ENCODE measurements around the gene PITX3.

The PITX3 gene

DNA sequence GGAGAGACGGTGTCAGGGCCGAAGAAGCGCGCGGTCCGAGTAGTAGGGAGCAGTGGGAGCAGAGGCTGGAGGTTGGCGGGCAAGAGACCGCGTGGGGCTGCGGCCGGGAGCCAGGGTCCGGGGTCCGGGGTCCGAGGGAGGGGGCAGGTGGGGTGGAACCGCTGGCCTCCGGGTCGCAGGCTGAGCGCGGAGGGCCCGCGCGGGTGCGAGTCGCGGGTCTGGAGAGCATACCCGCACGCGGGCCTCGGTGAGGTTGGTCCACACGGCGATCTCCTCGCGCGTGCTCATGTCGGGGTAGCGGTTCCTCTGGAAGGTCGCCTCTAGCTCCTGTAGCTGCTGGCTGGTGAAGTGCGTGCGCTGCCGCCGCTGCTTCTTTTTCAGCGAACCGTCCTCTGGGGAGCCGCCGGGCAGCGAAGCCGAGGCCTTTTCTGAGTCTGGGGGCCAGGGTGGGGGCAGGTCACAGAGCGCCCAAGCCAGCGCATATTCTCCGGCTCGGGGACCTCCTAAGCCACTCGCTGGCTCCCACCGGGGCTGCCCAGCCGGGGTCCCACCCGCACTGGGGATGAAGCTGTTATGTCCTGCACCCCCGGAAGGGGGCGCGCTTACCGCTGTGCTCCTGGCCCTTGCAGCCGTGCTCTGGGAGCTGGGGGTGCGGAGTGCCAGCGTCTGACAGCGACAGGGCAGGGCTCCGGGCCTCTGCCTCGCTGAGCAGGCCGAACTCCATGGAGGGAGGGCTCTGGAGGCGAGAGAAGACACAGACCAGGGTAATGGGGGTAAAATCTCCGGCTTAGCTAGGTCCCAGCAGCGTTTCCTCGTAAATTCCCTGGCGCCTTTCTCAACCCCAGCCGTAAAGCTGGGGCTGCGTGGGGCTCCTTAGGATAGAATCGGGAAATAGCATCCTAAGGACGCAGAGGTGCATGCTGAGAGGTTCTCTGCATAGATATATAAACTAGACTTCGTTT is 9.7 kb downstream of the PITX3 start (continued):
- TF ChIP-seq, protein P1, sequence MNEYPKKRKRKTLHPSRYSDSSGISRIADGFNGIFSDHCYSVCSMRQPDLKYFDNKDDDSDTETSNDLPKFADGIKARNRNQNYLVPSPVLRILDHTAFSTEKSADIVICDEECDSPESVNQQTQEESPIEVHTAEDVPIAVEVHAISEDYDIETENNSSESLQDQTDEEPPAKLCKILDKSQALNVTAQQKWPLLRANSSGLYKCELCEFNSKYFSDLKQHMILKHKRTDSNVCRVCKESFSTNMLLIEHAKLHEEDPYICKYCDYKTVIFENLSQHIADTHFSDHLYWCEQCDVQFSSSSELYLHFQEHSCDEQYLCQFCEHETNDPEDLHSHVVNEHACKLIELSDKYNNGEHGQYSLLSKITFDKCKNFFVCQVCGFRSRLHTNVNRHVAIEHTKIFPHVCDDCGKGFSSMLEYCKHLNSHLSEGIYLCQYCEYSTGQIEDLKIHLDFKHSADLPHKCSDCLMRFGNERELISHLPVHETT (tag by site-specific recombination; IDR thresholded peaks at IDR 0.05): peak; percentile 74

DNA sequence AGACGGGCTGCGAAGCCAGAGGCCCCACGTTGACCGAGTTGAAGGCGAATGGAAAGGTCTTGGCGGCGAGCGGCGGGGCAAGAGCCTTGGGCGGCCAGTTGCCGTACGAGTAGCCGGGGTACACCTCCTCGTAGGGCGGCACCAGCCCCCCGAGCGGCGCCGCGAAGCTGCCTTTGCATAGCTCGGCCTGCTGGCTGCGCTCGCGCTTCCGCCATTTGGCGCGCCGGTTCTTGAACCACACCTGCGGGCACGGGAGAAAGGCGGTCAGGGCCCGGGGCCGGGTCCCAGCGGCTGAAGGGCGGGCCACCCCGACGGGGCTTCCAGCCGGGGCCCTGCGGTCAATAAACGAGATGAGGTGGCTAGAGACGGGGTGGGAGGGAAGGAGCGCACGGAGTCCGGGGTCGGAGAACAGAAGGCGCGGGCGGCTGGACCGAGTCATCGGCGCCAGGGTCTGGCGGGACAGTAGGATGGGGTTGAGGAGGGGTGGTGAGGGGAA is 10.4 kb downstream of the PITX3 start:
- POLR2A ChIA-PET: interaction anchor here (0.6 to 3.0 kb wide), 15 partner anchors 10 to 541 kb away, joined by 3 to 11 read pairs (median 5); partner anchors contain the start of genes ACTR1A, FBXL15, GBF1 and PITX3
- TF ChIP-seq ZNF214 (tag by site-specific recombination; IDR thresholded peaks at IDR 0.05; ENCODE audit: borderline replicate concordance) (no peak), ZSCAN30 (tag by site-specific recombination; IDR thresholded peaks at IDR 0.05) (0 out of 2 replicates have a peak, but pooled peaks have one; percentile 23), ZBTB20 (tag by site-specific recombination; IDR thresholded peaks at IDR 0.05) (peak; percentile 81), SP3 (tag by site-specific recombination; IDR thresholded peaks at IDR 0.05) (no peak), ZNF302 (tag by site-specific recombination; IDR thresholded peaks at IDR 0.05; ENCODE audit: low read depth) (no peak), ZNF350 (tag by site-specific recombination; IDR thresholded peaks at IDR 0.05) (no peak), PRDM1 (tag by site-specific recombination; IDR thresholded peaks at IDR 0.05) (no peak), ZBTB17 (tag by site-specific recombination; IDR thresholded peaks at IDR 0.05) (no peak; the same call in 1 of the 2 replicates), ZNF670 (tag by site-specific recombination; IDR thresholded peaks at IDR 0.05; ENCODE audit: low read depth) (no peak), MEIS1 (CRISPR knock-in tag; IDR thresholded peaks at IDR 0.05; ENCODE audit: borderline replicate concordance) (no peak), ZNF596 (tag by site-specific recombination; IDR thresholded peaks at IDR 0.05) (no peak), SP7 (tag by site-specific recombination; IDR thresholded peaks at IDR 0.05) (no peak; the same call in 1 of the 2 replicates), ZNF514 (tag by site-specific recombination; IDR thresholded peaks at IDR 0.05) (no peak), ZFP3 (tag by site-specific recombination; IDR thresholded peaks at IDR 0.05; ENCODE audit: low read depth) (no peak; the same call in 1 of the 2 replicates), ZNF473 (tag by site-specific recombination; IDR thresholded peaks at IDR 0.05) (no peak), ZNF37A (tag by site-specific recombination; IDR thresholded peaks at IDR 0.05) (no peak), ZNF391 (tag by site-specific recombination; IDR thresholded peaks at IDR 0.05; ENCODE audit: borderline replicate concordance, low read depth) (0 out of 2 replicates have a peak, but pooled peaks have one; percentile 56), ZNF621 (tag by site-specific recombination; IDR thresholded peaks at IDR 0.05) (no peak), ZNF404 (tag by site-specific recombination; IDR thresholded peaks at IDR 0.05) (no peak)
- TF ChIP-seq, protein P2, sequence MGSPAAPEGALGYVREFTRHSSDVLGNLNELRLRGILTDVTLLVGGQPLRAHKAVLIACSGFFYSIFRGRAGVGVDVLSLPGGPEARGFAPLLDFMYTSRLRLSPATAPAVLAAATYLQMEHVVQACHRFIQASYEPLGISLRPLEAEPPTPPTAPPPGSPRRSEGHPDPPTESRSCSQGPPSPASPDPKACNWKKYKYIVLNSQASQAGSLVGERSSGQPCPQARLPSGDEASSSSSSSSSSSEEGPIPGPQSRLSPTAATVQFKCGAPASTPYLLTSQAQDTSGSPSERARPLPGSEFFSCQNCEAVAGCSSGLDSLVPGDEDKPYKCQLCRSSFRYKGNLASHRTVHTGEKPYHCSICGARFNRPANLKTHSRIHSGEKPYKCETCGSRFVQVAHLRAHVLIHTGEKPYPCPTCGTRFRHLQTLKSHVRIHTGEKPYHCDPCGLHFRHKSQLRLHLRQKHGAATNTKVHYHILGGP (tag by site-specific recombination; IDR thresholded peaks at IDR 0.05): no peak
- TF ChIP-seq, protein P3, sequence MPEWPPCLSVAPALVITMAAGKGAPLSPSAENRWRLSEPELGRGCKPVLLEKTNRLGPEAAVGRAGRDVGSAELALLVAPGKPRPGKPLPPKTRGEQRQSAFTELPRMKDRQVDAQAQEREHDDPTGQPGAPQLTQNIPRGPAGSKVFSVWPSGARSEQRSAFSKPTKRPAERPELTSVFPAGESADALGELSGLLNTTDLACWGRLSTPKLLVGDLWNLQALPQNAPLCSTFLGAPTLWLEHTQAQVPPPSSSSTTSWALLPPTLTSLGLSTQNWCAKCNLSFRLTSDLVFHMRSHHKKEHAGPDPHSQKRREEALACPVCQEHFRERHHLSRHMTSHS (tag by site-specific recombination; IDR thresholded peaks at IDR 0.05): no peak
- TF ChIP-seq, protein P4, sequence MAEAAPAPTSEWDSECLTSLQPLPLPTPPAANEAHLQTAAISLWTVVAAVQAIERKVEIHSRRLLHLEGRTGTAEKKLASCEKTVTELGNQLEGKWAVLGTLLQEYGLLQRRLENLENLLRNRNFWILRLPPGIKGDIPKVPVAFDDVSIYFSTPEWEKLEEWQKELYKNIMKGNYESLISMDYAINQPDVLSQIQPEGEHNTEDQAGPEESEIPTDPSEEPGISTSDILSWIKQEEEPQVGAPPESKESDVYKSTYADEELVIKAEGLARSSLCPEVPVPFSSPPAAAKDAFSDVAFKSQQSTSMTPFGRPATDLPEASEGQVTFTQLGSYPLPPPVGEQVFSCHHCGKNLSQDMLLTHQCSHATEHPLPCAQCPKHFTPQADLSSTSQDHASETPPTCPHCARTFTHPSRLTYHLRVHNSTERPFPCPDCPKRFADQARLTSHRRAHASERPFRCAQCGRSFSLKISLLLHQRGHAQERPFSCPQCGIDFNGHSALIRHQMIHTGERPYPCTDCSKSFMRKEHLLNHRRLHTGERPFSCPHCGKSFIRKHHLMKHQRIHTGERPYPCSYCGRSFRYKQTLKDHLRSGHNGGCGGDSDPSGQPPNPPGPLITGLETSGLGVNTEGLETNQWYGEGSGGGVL (tag by site-specific recombination; IDR thresholded peaks at IDR 0.05): peak; percentile 47; the same call in 1 of the 2 replicates
- TF ChIP-seq, protein P5, sequence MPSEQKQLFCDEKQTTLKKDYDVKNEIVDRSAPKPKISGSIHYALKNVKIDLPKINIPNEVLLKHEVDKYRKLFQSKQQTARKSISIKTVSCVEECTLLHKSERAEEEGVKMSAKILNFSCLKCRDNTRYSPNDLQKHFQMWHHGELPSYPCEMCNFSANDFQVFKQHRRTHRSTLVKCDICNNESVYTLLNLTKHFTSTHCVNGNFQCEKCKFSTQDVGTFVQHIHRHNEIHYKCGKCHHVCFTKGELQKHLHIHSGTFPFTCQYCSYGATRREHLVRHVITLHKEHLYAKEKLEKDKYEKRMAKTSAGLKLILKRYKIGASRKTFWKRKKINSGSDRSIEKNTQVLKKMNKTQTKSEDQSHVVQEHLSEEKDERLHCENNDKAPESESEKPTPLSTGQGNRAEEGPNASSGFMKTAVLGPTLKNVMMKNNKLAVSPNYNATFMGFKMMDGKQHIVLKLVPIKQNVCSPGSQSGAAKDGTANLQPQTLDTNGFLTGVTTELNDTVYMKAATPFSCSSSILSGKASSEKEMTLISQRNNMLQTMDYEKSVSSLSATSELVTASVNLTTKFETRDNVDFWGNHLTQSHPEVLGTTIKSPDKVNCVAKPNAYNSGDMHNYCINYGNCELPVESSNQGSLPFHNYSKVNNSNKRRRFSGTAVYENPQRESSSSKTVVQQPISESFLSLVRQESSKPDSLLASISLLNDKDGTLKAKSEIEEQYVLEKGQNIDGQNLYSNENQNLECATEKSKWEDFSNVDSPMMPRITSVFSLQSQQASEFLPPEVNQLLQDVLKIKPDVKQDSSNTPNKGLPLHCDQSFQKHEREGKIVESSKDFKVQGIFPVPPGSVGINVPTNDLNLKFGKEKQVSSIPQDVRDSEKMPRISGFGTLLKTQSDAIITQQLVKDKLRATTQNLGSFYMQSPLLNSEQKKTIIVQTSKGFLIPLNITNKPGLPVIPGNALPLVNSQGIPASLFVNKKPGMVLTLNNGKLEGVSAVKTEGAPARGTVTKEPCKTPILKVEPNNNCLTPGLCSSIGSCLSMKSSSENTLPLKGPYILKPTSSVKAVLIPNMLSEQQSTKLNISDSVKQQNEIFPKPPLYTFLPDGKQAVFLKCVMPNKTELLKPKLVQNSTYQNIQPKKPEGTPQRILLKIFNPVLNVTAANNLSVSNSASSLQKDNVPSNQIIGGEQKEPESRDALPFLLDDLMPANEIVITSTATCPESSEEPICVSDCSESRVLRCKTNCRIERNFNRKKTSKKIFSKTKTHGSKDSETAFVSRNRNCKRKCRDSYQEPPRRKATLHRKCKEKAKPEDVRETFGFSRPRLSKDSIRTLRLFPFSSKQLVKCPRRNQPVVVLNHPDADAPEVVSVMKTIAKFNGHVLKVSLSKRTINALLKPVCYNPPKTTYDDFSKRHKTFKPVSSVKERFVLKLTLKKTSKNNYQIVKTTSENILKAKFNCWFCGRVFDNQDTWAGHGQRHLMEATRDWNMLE (tag by site-specific recombination; conservative IDR thresholded peaks at IDR 0.05; ENCODE audit: low read depth): no peak

More for the DNA sequence above, 10.4 kb downstream of the PITX3 start:
- Histone ChIP-seq H3K27ac (ENCODE audit: extremely low read depth, low read depth, low read length) (peak overlapping the region; percentile 77; the same call in 1 of the 2 replicates), H3K9me3 (ENCODE audit: control insufficient read depth, insufficient read depth, low read depth, low read length) (no peaks in the 10 kb centered on the region), H3K4me3 (ENCODE audit: low read depth, low read length) (peak overlapping the region; percentile 53), H3K4me1 (ENCODE audit: control insufficient read depth, insufficient read depth, low read length) (peaks cover 1% of the 10 kb centered on the region), H3K36me3 (ENCODE audit: control insufficient read depth in 2 of 2, insufficient read depth in 1 of 2, low read length in 2 of 2) (no peaks in the 10 kb centered on the region)
- CTCF ChIA-PET: interaction anchor here (0.7 to 17.5 kb wide), 34 partner anchors 9 to 352 kb away, joined by 3 to 531 read pairs (median 11); partner anchors contain the start of genes FBXL15, GBF1 and PITX3

All from HEK293 (cell line).